GM12878 (cell line): Measurements from ENCODE around the gene TAGLN. TPM values are rescaled to one million over a fixed set of nuclear protein-coding genes. Genes with fewer than 3 reads are reported as not detected.

ENCODE experiments used
- ATAC-seq: fragments of 200-7000 bp; cut with Tn5 transposase; 3 replicates; pipeline ENCODE4 v1.9.1; 2020; ENCODE audit warnings: mild to moderate bottlenecking, moderate library complexity
- BruUV-seq: library from RNA; stranded (reverse); fragments of 400-500 nt; replicated peaks from 2 replicates; lab custom pipeline; 2021; lab: Mats Ljungman, UMichigan
- CTCF ChIA-PET: fragments of 300-600 bp; sonication (Branson Sonifier 250); formaldehyde crosslinking; extraction: SDS; loops from one replicate; lab custom pipeline; 2021; ENCODE audit warnings: inconsistent platforms; lab: Yijun Ruan, JAX
- POLR2A ChIA-PET: fragments of 350-600 bp; formaldehyde crosslinking; extraction: SDS; loops from one replicate; lab custom pipeline; 2021; ENCODE audit warnings: inconsistent platforms; lab: Charles Lee
- RAD21 ChIA-PET: fragments of 300-600 bp; sonication (Branson Sonifier 250); formaldehyde crosslinking; loops from one replicate; lab custom pipeline; 2023; ENCODE audit warnings: antibody characterized with exemption; ENCODE audit not compliant: unreplicated experiment; lab: Charles Lee
- SMC1A ChIA-PET: fragments of 300-600 bp; sonication (Branson Sonifier 250); formaldehyde crosslinking; loops from one replicate; lab custom pipeline; 2023; ENCODE audit not compliant: unreplicated experiment, uncharacterized antibody; lab: Charles Lee
- DNase-seq: peaks from one replicate; pipeline ENCODE4 v3.0.0-alpha.2; 2011; ENCODE audit warnings: low read depth, low spot score
- FAIRE-seq: peaks from 3 replicates; lab custom pipeline; 2011; peaks lifted over from hg19 to GRCh38; lab: Jason Lieb, UNC
- H2AFZ ChIP-seq: 2 replicates; pipeline ENCODE4 v1.6.0; 2011; ENCODE audit warnings: low read depth, low read length, control low read depth; ENCODE audit not compliant: control insufficient read depth
- H3K27ac ChIP-seq: 2 replicates; pipeline ENCODE4 v1.5.1; 2011; ENCODE audit warnings: control low read depth; ENCODE audit not compliant: control insufficient read depth, insufficient read depth
- H3K27me3 ChIP-seq, 2 experiments: replicated peaks in 1 of 2; 2 replicates each; pipeline versions ENCODE4 v1.6.0 to v1.6.1; 2011; ENCODE audit warnings: low read length in 1 of 2; ENCODE audit not compliant: control insufficient read depth in 2 of 2, insufficient read depth in 2 of 2
- H3K36me3 ChIP-seq, 2 experiments: 2 replicates each; pipeline ENCODE4 v1.5.1; 2011; ENCODE audit warnings: low read length in 1 of 2; ENCODE audit not compliant: control insufficient read depth in 2 of 2, insufficient read depth in 2 of 2
- H3K4me1 ChIP-seq: 2 replicates; pipeline ENCODE4 v1.6.1; 2011; ENCODE audit warnings: mild to moderate bottlenecking, low read length, moderate library complexity, mixed read lengths; ENCODE audit not compliant: control insufficient read depth, insufficient read depth
- H3K4me2 ChIP-seq: 2 replicates; pipeline ENCODE4 v1.6.0; 2011; ENCODE audit warnings: control low read depth; ENCODE audit not compliant: control insufficient read depth, insufficient read depth
- H3K4me3 ChIP-seq: fragments of 200-600 bp; sonication (generic); 2 replicates; pipeline ENCODE4 v1.5.1; 2016
- H3K79me2 ChIP-seq: 2 replicates; pipeline ENCODE4 v1.6.0; 2011; ENCODE audit warnings: low read length; ENCODE audit not compliant: control insufficient read depth, insufficient read depth
- H3K9ac ChIP-seq: 2 replicates; pipeline ENCODE4 v1.8.0; 2011; ENCODE audit warnings: low read length, control low read depth, mixed read lengths; ENCODE audit not compliant: control insufficient read depth, insufficient read depth
- H3K9me3 ChIP-seq: replicated peaks from 3 replicates; pipeline ENCODE4 v1.5.1; 2011; ENCODE audit warnings: mild to moderate bottlenecking, low read length; ENCODE audit not compliant: control insufficient read depth, insufficient read depth
- H4K20me1 ChIP-seq: 2 replicates; pipeline ENCODE4 v1.6.0; 2011; ENCODE audit not compliant: control insufficient read depth, insufficient read depth
- ATF2 ChIP-seq: IDR thresholded peaks from 2 replicates; pipeline ENCODE4 v1.6.1; 2012; ENCODE audit warnings: low read length, inconsistent platforms
- BCLAF1 ChIP-seq: fragments of 450-650 bp; IDR thresholded peaks from 2 replicates; pipeline ENCODE4 v1.6.1; 2017; ENCODE audit warnings: antibody characterized with exemption, mild to moderate bottlenecking, moderate library complexity
- CHD1 ChIP-seq: IDR thresholded peaks from 2 replicates; pipeline ENCODE4 v1.6.1; 2012; ENCODE audit warnings: low read depth, low read length, improper control_type of control experiment
- CHD2 ChIP-seq: IDR thresholded peaks from 2 replicates; pipeline ENCODE4 v1.6.1; 2011; ENCODE audit warnings: low read depth, low read length, improper control_type of control experiment, borderline replicate concordance
- CREB1 ChIP-seq: IDR thresholded peaks from 2 replicates; pipeline ENCODE4 v1.6.1; 2012; ENCODE audit warnings: low read depth, mild to moderate bottlenecking, inconsistent platforms
- LARP7 ChIP-seq: fragments of 450-650 bp; IDR thresholded peaks from 2 replicates; pipeline ENCODE4 v1.6.1; 2017; ENCODE audit warnings: mild to moderate bottlenecking
- MLLT1 ChIP-seq: fragments of 450-650 bp; IDR thresholded peaks from 2 replicates; pipeline ENCODE4 v1.6.1; 2016; ENCODE audit warnings: mild to moderate bottlenecking
- TCF7 ChIP-seq: IDR thresholded peaks from 2 replicates; pipeline ENCODE4 v1.6.1; 2014; ENCODE audit warnings: antibody characterized with exemption, borderline replicate concordance
- ZNF592 ChIP-seq: fragments of 450-650 bp; IDR thresholded peaks from 2 replicates; pipeline ENCODE4 v1.6.1; 2017; ENCODE audit warnings: mild to moderate bottlenecking, moderate library complexity
- WGBS: methylation state at CpG from one replicate; pipeline ENCODE4 v1.1.6; 2016; ENCODE audit warnings: low lambda C conversion rate; ENCODE audit not compliant: insufficient replicate concordance, insufficient coverage; ENCODE audit errors: missing lambda C conversion rate; 5-methylcytosine and 5-hydroxymethylcytosine counted together
- in situ Hi-C: fragments of 300-500 bp; cut with MboI; formaldehyde crosslinking; loops from 9 replicates; pipeline ENCODE4 v1.14.3; 2018; ENCODE audit warnings: mixed read lengths
- intact Hi-C: fragments of 100-400 bp; cut with micrococcal nuclease; formaldehyde crosslinking; loops from one replicate; pipeline ENCODE4 v1.14.2; 2022; ENCODE audit not compliant: unreplicated experiment
- polyA plus RNA-seq, 11 experiments: library from polyadenylated mRNA; depleted of rRNA in 4 of 11; unstranded in 6 of 11; stranded (reverse) in 5 of 11; fragments of >200 nt; fragmentation: Nextera tagmentation in 4 of 11; fragmentation: Illumina TruSeq in 1 of 11; extraction: Ambion mirVana in 4 of 11; extraction: Trizol in 1 of 11; gene quantifications; 1 replicate in 1 of 11; 2 replicates in 10 of 11; pipeline versions ENCODE4 v1.2.1 to v1.2.3, GENCODE V29; 2011 to 2016; ENCODE audit warnings: inconsistent platforms in 2 of 11, missing spikeins in 2 of 11, low read depth in 1 of 11
- total RNA-seq, 4 experiments: library from RNA; depleted of rRNA in 3 of 4; stranded (reverse); fragments of >200 nt in 3 of 4; fragmentation: Illumina TruSeq in 1 of 4; extraction: Trizol in 1 of 4; gene quantifications; 2 replicates each; pipeline versions ENCODE4 v1.2.1 to v1.2.3, GENCODE V29; 2013 to 2021

The TAGLN gene
- total and polyA plus RNA-seq, 10 of the 15 experiments (the other 5 are each of a cell fraction or from before 2014, with no cell fraction given), result 0.26 to 4.6 (median 1.7) TPM

GRCh38 chr11:117181586-117182550 is 17.3 kb upstream of the TAGLN start (continued):
- no peak for TF ChIP-seq ZNF592
- no peak for TF ChIP-seq TCF7
- no peak for TF ChIP-seq LARP7
- TF ChIP-seq, all 136 proteins: peak for 0

GRCh38 chr11:117182551-117182935 is 16.6 kb upstream of the TAGLN start:
- FAIRE-seq (no peak), ATAC-seq (no peak), DNase-seq (no peak)
- Histone ChIP-seq H3K4me3 (no peak overlapping the region), H4K20me1 (no peaks in the 10 kb centered on the region), H3K9me3 (no peaks in the 10 kb centered on the region), H3K79me2 (peaks cover 8% of the 10 kb centered on the region), H3K9ac (no peak overlapping the region), H3K27me3 (no peaks in the 10 kb centered on the region), H3K27ac (no peak overlapping the region), H3K36me3 (peaks cover 2 to 8% of the 10 kb centered on the region in 2 experiments), H3K4me1 (peaks cover 32% of the 10 kb centered on the region), H2AFZ (no peak overlapping the region), H3K4me2 (no peak overlapping the region)
- in situ Hi-C loops (no loop called here), intact Hi-C loops (no loop called here)
- ChIA-PET SMC1A (interaction anchor here (1.6 to 6.9 kb wide), 3 partner anchors 37 to 83 kb away, joined by 5 to 187 read pairs (median 67); partner anchors contain the start of genes PAFAH1B2, PCSK7 and RNF214), POLR2A (interaction anchor here (0.5 to 5.5 kb wide), 2 partner anchors 46 to 49 kb away, joined by 6 to 51 read pairs; partner anchors contain the start of genes PCSK7 and RNF214), RAD21 (interaction anchor here (0.6 to 6.9 kb wide), 3 partner anchors 46 to 401 kb away, joined by 3 to 159 read pairs (median 4); partner anchors contain the start of genes PCSK7, RNF214 and SIK3), CTCF (interaction anchor here (0.7 to 10.3 kb wide), 13 partner anchors 9 to 644 kb away, joined by 3 to 422 read pairs (median 16); partner anchors contain the start of genes PAFAH1B2, PCSK7 and RNF214)
- WGBS, result 98% methylated on average over 10 of the region's 10 CpGs
- BruUV-seq, result no TSS peak
- no peak for TF ChIP-seq CHD2
- no peak for TF ChIP-seq ATF2
- TF ChIP-seq MLLT1, result no peak
- TF ChIP-seq CREB1, result no peak
- TF ChIP-seq BCLAF1, result no peak
- no peak for TF ChIP-seq CHD1
